ENCODE results near the gene PPARA.

DNA sequence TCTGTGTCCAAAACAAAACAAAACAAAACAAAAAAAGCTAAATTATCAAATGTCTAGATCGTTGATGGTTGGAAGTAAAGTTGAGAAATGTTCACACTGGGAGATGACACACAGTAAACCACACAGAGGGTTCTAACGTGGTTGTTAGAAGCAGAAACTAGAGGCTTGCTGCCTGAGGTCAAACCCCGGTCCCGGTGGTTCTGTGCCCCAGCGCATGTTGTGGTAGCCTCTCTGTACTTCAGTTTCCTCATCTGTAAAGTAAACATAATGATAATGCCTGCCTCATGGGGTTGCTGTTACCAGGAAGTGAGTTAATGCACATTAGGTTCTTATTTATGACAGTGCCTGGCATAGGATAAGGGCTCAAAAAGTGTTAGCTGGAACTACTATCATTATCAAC is 33.4 kb downstream of the PPARA start:
- no peak for TF ChIP-seq RAD21 (IDR thresholded peaks at IDR 0.05; ENCODE audit: low read depth)
- TF ChIP-seq, protein P1, sequence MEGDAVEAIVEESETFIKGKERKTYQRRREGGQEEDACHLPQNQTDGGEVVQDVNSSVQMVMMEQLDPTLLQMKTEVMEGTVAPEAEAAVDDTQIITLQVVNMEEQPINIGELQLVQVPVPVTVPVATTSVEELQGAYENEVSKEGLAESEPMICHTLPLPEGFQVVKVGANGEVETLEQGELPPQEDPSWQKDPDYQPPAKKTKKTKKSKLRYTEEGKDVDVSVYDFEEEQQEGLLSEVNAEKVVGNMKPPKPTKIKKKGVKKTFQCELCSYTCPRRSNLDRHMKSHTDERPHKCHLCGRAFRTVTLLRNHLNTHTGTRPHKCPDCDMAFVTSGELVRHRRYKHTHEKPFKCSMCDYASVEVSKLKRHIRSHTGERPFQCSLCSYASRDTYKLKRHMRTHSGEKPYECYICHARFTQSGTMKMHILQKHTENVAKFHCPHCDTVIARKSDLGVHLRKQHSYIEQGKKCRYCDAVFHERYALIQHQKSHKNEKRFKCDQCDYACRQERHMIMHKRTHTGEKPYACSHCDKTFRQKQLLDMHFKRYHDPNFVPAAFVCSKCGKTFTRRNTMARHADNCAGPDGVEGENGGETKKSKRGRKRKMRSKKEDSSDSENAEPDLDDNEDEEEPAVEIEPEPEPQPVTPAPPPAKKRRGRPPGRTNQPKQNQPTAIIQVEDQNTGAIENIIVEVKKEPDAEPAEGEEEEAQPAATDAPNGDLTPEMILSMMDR (IDR thresholded peaks at IDR 0.05 in 2 of 3, conservative IDR thresholded peaks at IDR 0.05 in 1 of 3; ENCODE audit: borderline replicate concordance in 1 of 3, insufficient read depth in 1 of 3, low read depth in 2 of 3, low read length in 2 of 3): no peak
- no peak for TF ChIP-seq EZH2phosphoT487 (IDR thresholded peaks at IDR 0.05; ENCODE audit: borderline replicate concordance)
- no peak for TF ChIP-seq ZBTB33 (IDR thresholded peaks at IDR 0.05; ENCODE audit: extremely low read depth, insufficient replicate concordance, low read length)
- TF ChIP-seq YY1 (IDR thresholded peaks at IDR 0.05; ENCODE audit: extremely low read depth, insufficient replicate concordance, low read depth, low read length): no peak
- TF ChIP-seq POLR2AphosphoS5 (IDR thresholded peaks at IDR 0.05; ENCODE audit: low read depth, low read length): no peak
- no peak for TF ChIP-seq EZH2 (IDR thresholded peaks at IDR 0.05)
- TF ChIP-seq POLR2A (IDR thresholded peaks at IDR 0.05; ENCODE audit: borderline replicate concordance, extremely low read depth, insufficient read depth, insufficient read length): no peak
- TF ChIP-seq EGR1 (IDR thresholded peaks at IDR 0.05; ENCODE audit: low read depth): no peak
- no peak for TF ChIP-seq REST (IDR thresholded peaks at IDR 0.05; ENCODE audit: low read depth)
- TF ChIP-seq JUND (IDR thresholded peaks at IDR 0.05): no peak
- TF ChIP-seq, protein P2, sequence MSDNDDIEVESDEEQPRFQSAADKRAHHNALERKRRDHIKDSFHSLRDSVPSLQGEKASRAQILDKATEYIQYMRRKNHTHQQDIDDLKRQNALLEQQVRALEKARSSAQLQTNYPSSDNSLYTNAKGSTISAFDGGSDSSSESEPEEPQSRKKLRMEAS (IDR thresholded peaks at IDR 0.05): no peak
- TF ChIP-seq TCF7L2 (IDR thresholded peaks at IDR 0.05; ENCODE audit: borderline replicate concordance, extremely low read depth, insufficient read depth, insufficient read length): no peak
